HepG2 (cell line): Measurements from ENCODE around the gene CEP104. TPM values are rescaled to one million over a fixed set of nuclear protein-coding genes. Genes with fewer than 3 reads are reported as not detected.

Experiments used
- FOXJ3 ChIP-seq: sonication (generic); formaldehyde crosslinking; IDR thresholded peaks from 2 replicates; pipeline ENCODE4 v1.4.0; 2020; ENCODE audit warnings: missing genetic modification reagents, mild to moderate bottlenecking, borderline replicate concordance
- FOXO4 ChIP-seq: sonication (generic); formaldehyde crosslinking; conservative IDR thresholded peaks from 2 replicates; pipeline ENCODE4 v1.8.1; 2023; ENCODE audit warnings: missing genetic modification reagents
- HBP1 ChIP-seq: IDR thresholded peaks from 2 replicates; pipeline ENCODE4 v1.6.1; 2016; ENCODE audit warnings: low read depth, control low read depth
- HDAC1 ChIP-seq: sonication (generic); formaldehyde crosslinking; IDR thresholded peaks from 2 replicates; pipeline ENCODE4 v1.5.1; 2020; ENCODE audit warnings: mild to moderate bottlenecking, missing genetic modification reagents
- IRF2 ChIP-seq: IDR thresholded peaks from 2 replicates; pipeline ENCODE4 v1.6.1; 2018; ENCODE audit warnings: missing genetic modification reagents, missing compliant biosample characterization
- IRX3 ChIP-seq: sonication (generic); formaldehyde crosslinking; IDR thresholded peaks from 2 replicates; pipeline ENCODE4 v1.8.1; 2023; ENCODE audit warnings: mild to moderate bottlenecking, low read depth, missing genetic modification reagents, borderline replicate concordance
- JARID2 ChIP-seq: sonication (generic); formaldehyde crosslinking; IDR thresholded peaks from 2 replicates; pipeline ENCODE4 v1.8.1; 2023; ENCODE audit warnings: missing genetic modification reagents, inconsistent platforms; ENCODE audit not compliant: insufficient replicate concordance
- NFKBIZ ChIP-seq: IDR thresholded peaks from 2 replicates; pipeline ENCODE4 v1.6.1; 2018; ENCODE audit warnings: missing genetic modification reagents, missing compliant biosample characterization
- NR1H2 ChIP-seq: sonication (generic); formaldehyde crosslinking; IDR thresholded peaks from 2 replicates; pipeline ENCODE4 v1.8.1; 2022; ENCODE audit warnings: low read depth, missing genetic modification reagents, borderline replicate concordance
- NR2F2 ChIP-seq: IDR thresholded peaks from 2 replicates; pipeline ENCODE4 v1.6.1; 2012; ENCODE audit warnings: low read depth, inconsistent platforms, borderline replicate concordance
- RXRB ChIP-seq: IDR thresholded peaks from 2 replicates; pipeline ENCODE4 v1.6.1; 2016; ENCODE audit warnings: borderline replicate concordance, missing genetic modification reagents, missing compliant biosample characterization
- SP140L ChIP-seq: sonication (generic); formaldehyde crosslinking; IDR thresholded peaks from 2 replicates; pipeline ENCODE4 v1.4.0; 2020; ENCODE audit warnings: missing genetic modification reagents, borderline replicate concordance
- WIZ ChIP-seq: sonication (generic); formaldehyde crosslinking; IDR thresholded peaks from 2 replicates; pipeline ENCODE4 v1.5.1; 2020; ENCODE audit warnings: mild to moderate bottlenecking, missing genetic modification reagents
- ZBTB14 ChIP-seq: sonication (generic); formaldehyde crosslinking; IDR thresholded peaks from 2 replicates; pipeline ENCODE4 v1.4.0; 2020; ENCODE audit warnings: missing genetic modification reagents
- ZNF253 ChIP-seq: sonication (generic); formaldehyde crosslinking; IDR thresholded peaks from 2 replicates; pipeline ENCODE4 v1.8.0; 2022; ENCODE audit warnings: mild to moderate bottlenecking, missing genetic modification reagents, borderline replicate concordance
- ZNF282 ChIP-seq: fragments of 450-650 bp; IDR thresholded peaks from 2 replicates; pipeline ENCODE4 v1.6.1; 2018; ENCODE audit not compliant: partially characterized antibody
- ZNF704 ChIP-seq: sonication (generic); formaldehyde crosslinking; IDR thresholded peaks from 2 replicates; pipeline ENCODE4 v1.8.1; 2023; ENCODE audit warnings: mild to moderate bottlenecking, inconsistent platforms, moderate library complexity, missing genetic modification reagents, borderline replicate concordance
- ZNF766 ChIP-seq: sonication (generic); formaldehyde crosslinking; IDR thresholded peaks from 2 replicates; pipeline ENCODE4 v1.5.0; 2020; ENCODE audit warnings: missing genetic modification reagents, borderline replicate concordance
- ZNF790 ChIP-seq: sonication (generic); formaldehyde crosslinking; IDR thresholded peaks from 2 replicates; pipeline ENCODE4 v1.8.0; 2022; ENCODE audit warnings: missing genetic modification reagents, mild to moderate bottlenecking, borderline replicate concordance
- ZSCAN25 ChIP-seq: sonication (generic); formaldehyde crosslinking; IDR thresholded peaks from 2 replicates; pipeline ENCODE4 v1.8.0; 2022; ENCODE audit warnings: mild to moderate bottlenecking, missing genetic modification reagents
- ZSCAN5A ChIP-seq: sonication (generic); formaldehyde crosslinking; IDR thresholded peaks from 2 replicates; pipeline ENCODE4 v1.8.0; 2022; ENCODE audit warnings: mild to moderate bottlenecking, missing genetic modification reagents, borderline replicate concordance
- ZZZ3 ChIP-seq: sonication (generic); formaldehyde crosslinking; IDR thresholded peaks from 2 replicates; pipeline ENCODE4 v1.4.0; 2020; ENCODE audit warnings: missing genetic modification reagents, mild to moderate bottlenecking, borderline replicate concordance
- polyA plus RNA-seq, 8 experiments: library from polyadenylated mRNA; depleted of rRNA in 3 of 8; stranded (reverse) in 7 of 8; unstranded in 1 of 8; fragments of >200 nt; fragmentation: Illumina TruSeq in 4 of 8; extraction: Trizol in 4 of 8; gene quantifications; 2 replicates each; pipeline versions ENCODE4 v1.2.1 to v1.2.3, GENCODE V29; 2011 to 2016; ENCODE audit warnings: low read depth in 4 of 8, missing spikeins in 1 of 8, mixed read lengths in 1 of 8; ENCODE audit not compliant: insufficient read depth in 1 of 8
- total RNA-seq, 5 experiments: library from RNA; depleted of rRNA; stranded (reverse); fragments of >200 nt; fragmentation: Illumina TruSeq; extraction: Trizol; gene quantifications; 2 replicates each; pipeline ENCODE4 v1.2.3, GENCODE V29; 2016; ENCODE audit warnings: low read depth in 1 of 5

Gene CEP104
- total and polyA plus RNA-seq, 2 of the 13 experiments (the other 11 are each of a cell fraction or from before 2014, with no cell fraction given): 20.4 to 30.1 TPM

GRCh38 chr1:3900150-3900968, 43.3 kb upstream of the CEP104 start, which contains the start of gene C1orf174 (continued):
- TF ChIP-seq ZBTB14 (CRISPR knock-in tag): no peak
- TF ChIP-seq NR1H2 (CRISPR knock-in tag): no peak
- no peak for TF ChIP-seq FOXO4 (CRISPR knock-in tag)
- TF ChIP-seq ZSCAN5A (CRISPR knock-in tag): peak; percentile 56; the same call in 1 of the 2 replicates
- TF ChIP-seq SP140L: no peak
- TF ChIP-seq IRX3 (CRISPR knock-in tag): no peak
- TF ChIP-seq RXRB: no peak
- 0 out of 2 replicates have a peak, but pooled peaks have one; percentile 23 for TF ChIP-seq NFKBIZ (CRISPR knock-in tag)
- no peak for TF ChIP-seq ZSCAN25
- TF ChIP-seq NR2F2: no peak; the same call in 1 of the 2 replicates
- TF ChIP-seq JARID2 (CRISPR knock-in tag): no peak
- no peak for TF ChIP-seq ZNF282
- TF ChIP-seq ZNF704 (CRISPR knock-in tag): no peak; the same call in 1 of the 2 replicates
- TF ChIP-seq FOXJ3: peak; percentile 40; the same call in 1 of the 2 replicates
- peak; percentile 83 for TF ChIP-seq HBP1 (CRISPR knock-in tag)
- 0 out of 2 replicates have a peak, but pooled peaks have one; percentile 31 for TF ChIP-seq WIZ (CRISPR knock-in tag)
- TF ChIP-seq ZNF253 (CRISPR knock-in tag): no peak
- TF ChIP-seq ZZZ3 (CRISPR knock-in tag): no peak
- TF ChIP-seq HDAC1 (CRISPR knock-in tag): peak; percentile 80
- no peak; the same call in 1 of the 2 replicates for TF ChIP-seq ZNF790 (CRISPR knock-in tag)
- no peak; the same call in 1 of the 2 replicates for TF ChIP-seq IRF2 (CRISPR knock-in tag)
- no peak for TF ChIP-seq ZNF766 (CRISPR knock-in tag)
